ENCODE measurements around the gene EPB41L5. TPM values are rescaled to one million over a fixed set of nuclear protein-coding genes. Genes with fewer than 3 reads are reported as not detected.

The EPB41L5 gene
- total RNA-seq, 4 donors from 2014 or later = 10.9 to 26.4 (median 22.8) TPM

GRCh38 chr2:120034621-120035020, 21.7 kb downstream of the EPB41L5 start:
- no peak for TF ChIP-seq CTCF (IDR thresholded peaks at IDR 0.05; ENCODE audit: low read depth)

- no peak for TF ChIP-seq CTCF (IDR thresholded peaks at IDR 0.05; ENCODE audit: low read depth)
Observed at GRCh38 chr2:120036145-120036544, 23.3 kb downstream of the EPB41L5 start.

GRCh38 chr2:120037995-120038541, 25.2 kb downstream of the EPB41L5 start:
- no peak for TF ChIP-seq CTCF (IDR thresholded peaks at IDR 0.05; ENCODE audit: low read depth)

- no peak for TF ChIP-seq CTCF (IDR thresholded peaks at IDR 0.05; ENCODE audit: low read depth)
Observed at GRCh38 chr2:120042359-120042758, 29.5 kb downstream of the EPB41L5 start.

GRCh38 chr2:120044336-120044735, 31.5 kb downstream of the EPB41L5 start:
- no peak for TF ChIP-seq CTCF (IDR thresholded peaks at IDR 0.05; ENCODE audit: low read depth)

GRCh38 chr2:120052597-120052996, 39.7 kb downstream of the EPB41L5 start:
- TF ChIP-seq CTCF (IDR thresholded peaks at IDR 0.05; ENCODE audit: low read depth) = no peak

- TF ChIP-seq CTCF (IDR thresholded peaks at IDR 0.05; ENCODE audit: low read depth) = no peak
Observed at GRCh38 chr2:120053891-120054290, 41.0 kb downstream of the EPB41L5 start.
